ENCODE measurements around the gene GATD1.
"Not testable (repeated sequence)": the region's sequence is repeated elsewhere in the genome, so short reads cannot be mapped to it uniquely, and the experiment has no call there.

GATD1 gene

GRCh38 chr11:763073-763463, 14.2 kb downstream of the GATD1 start:
- no peak for DNase-seq (ENCODE audit: low read depth)

DNA sequence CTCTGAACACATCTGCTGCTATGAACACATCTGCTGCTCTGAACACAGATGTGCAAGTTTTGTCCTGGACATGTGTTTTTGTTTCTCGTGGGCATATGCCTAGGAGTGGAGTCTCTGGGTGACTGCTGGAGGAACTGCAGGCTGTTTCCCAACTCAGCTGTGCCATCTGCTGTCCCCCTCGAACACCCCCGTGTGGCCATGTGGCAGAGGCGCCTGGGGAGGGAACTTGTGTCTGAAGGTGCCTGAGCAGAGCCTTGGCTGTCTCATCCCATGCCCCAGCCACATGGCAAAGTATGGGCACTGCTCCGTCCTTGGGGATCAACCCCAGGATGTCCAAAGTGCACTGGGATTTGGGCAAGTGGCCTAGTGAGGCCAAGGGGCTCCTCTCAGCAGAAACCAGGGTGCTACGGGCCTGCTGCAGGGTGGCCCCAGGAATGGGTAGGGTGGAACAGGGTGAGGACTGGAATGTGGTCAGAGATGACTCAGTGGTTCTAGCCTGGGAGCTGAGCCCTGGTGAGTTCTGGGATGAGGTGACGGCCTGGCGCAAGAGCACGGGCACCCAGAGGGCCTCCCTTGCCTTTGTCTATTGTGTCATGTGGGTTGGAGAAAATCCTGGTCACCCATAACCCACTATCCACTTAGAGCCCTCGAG, 14.7 kb downstream of the GATD1 start:
- peak; percentile 76 for DNase-seq (ENCODE audit: low read depth)

- DNase-seq (ENCODE audit: low read depth) = no peak
These were observed 15.7 kb downstream of the GATD1 start for GRCh38 chr11:761526-762108.

- no peak for DNase-seq (ENCODE audit: low read depth)
These were observed 17.1 kb downstream of the GATD1 start for GRCh38 chr11:760236-760635.

- no peak for DNase-seq (ENCODE audit: low read depth)
These were observed 27.6 kb downstream of the GATD1 start for GRCh38 chr11:749731-750130.

DNA sequence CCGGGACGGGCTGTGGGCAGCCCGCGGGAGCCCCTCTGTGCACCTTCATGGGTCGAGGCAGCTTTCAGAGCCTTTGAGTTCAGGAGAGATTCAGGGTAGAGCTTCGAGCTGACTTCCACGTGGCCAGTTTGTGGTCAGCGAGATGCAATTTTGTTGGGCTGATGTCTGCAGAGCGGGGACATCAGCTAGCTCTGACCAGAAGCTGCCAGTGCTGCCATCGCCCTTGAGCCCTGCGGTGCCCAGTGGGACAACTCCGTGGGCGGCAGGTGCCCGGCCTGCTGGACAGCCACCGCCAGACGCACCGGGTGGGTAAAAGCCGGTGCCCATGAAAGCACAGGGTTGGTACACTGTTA, 29.3 kb downstream of the GATD1 start:
- DNase-seq (ENCODE audit: low read depth) = no peak

DNA sequence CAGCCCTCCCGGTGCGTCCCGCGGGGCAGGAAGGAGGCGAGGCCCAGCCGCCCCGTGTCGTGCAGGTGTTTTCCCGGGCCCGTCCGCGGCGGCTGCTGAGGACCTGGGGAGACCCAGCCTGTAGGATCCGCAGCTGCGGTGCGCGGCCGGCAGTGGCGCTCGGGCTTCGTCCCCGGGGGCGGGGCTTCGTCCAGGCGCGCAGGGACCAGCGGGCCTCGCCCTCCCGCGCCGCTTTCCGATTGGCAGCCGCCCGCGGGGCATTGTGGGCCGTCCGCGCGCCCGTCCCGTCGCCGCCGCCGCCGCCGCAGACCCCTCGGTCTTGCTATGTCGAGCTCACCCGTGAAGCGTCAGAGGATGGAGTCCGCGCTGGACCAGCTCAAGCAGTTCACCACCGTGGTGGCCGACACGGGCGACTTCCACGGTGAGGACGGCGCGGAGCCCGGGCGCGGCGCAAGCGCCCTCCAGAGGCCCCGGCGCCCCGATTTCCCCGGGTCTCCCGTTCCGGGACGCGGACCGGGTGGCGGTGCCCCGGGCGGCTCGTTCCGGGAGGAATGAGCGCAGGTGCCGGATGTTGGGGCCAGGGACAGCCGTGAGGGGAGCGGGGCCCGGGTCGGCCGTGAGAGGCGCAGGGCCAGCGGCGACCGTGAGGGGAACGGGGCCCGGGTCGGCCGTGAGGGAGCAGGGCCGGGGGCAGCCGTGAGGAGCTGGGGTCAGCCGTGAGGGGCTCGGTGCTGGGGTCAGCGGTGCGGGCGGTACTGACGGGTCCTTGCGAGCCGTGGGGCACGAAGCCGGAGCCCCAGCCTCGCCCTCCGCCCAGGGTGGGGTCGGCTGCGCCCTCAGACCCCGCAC, 29.9 kb downstream of the GATD1 start, which contains the start of gene TALDO1:
TALDO1 (plus strand) TSS at position 307 of the 849 bp plus-strand sequence; CDS start at position 325, 18 bp downstream.
- DNase-seq (ENCODE audit: low read depth) = peak; percentile 56

DNA sequence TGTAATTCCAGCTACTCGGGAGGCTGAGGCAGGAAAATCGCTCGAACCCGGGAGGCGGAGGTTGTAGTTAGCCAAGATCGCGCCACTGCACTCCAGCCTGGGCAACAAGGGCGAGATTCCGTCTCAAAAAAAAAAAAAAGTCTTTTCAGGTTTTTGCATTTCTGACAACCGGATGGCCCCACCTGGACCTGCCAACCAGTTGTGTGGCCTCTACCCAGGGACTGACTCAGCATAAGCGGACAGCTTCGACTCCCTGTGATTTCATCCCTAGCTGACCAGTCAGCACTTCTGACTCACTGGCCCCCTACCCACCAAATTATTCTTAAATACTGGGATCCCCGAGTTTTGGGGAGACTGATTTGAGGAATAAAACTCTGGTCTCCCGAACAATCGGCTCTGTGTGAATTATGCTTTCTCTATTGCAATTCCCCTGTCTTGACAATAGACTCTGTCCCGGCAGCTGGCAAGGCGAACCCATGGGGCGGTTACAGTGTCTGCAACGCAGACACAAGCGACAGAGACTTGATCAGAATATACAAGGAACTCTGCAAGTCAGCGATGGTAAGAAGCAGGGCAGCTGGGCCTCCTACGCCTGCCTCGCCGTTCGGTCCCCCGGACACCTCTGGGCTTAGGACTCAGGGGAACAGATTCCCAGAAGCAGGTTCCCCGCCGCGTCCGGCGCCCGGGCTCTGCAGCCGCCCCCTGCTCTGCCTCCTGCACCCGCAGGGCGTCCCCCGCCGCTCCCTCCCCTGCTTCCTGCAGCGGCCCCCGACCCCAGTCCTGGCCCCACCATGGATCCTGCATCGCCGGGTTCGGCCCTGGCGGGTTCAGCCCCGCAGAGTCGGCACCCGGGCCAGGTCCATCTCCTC, 30.8 kb downstream of the GATD1 start:
- DNase-seq (ENCODE audit: low read depth) = no peak

- no peak for DNase-seq (ENCODE audit: low read depth)
These were observed 31.9 kb downstream of the GATD1 start for GRCh38 chr11:745428-745827.

GRCh38 chr11:742571-743201, 34.6 kb downstream of the GATD1 start:
- DNase-seq (ENCODE audit: low read depth) = no peak

GRCh38 chr11:742156-742546, 35.1 kb downstream of the GATD1 start:
- DNase-seq (ENCODE audit: low read depth) = no peak

- not testable (repeated sequence) for DNase-seq (ENCODE audit: low read depth)
These were observed 39.4 kb downstream of the GATD1 start for GRCh38 chr11:737899-738298.

- DNase-seq (ENCODE audit: low read depth) = no peak
These were observed 39.9 kb downstream of the GATD1 start for GRCh38 chr11:737366-737765.

DNA sequence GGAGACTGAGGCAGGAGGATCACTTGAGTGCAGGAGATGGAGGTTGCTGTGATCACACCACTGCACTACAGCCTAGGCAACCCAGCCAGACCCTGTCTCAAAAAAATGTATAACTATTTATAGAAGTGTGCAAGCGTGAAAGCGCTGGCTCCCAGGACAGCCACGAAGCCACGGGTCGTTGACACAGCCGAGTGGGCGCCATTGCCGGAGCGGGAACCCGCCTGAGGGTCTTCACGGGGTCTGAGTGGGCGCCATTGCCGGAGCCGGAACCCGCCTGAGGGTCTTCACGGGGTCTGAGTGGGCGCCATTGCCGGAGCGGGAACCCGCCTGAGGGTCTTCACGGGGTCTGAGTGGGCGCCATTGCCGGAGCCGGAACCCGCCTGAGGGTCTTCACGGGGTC, 42.7 kb downstream of the GATD1 start:
- not testable (repeated sequence) for DNase-seq (ENCODE audit: low read depth)

- no peak for DNase-seq (ENCODE audit: low read depth)
These were observed 44.2 kb downstream of the GATD1 start for GRCh38 chr11:733072-733471.

DNA sequence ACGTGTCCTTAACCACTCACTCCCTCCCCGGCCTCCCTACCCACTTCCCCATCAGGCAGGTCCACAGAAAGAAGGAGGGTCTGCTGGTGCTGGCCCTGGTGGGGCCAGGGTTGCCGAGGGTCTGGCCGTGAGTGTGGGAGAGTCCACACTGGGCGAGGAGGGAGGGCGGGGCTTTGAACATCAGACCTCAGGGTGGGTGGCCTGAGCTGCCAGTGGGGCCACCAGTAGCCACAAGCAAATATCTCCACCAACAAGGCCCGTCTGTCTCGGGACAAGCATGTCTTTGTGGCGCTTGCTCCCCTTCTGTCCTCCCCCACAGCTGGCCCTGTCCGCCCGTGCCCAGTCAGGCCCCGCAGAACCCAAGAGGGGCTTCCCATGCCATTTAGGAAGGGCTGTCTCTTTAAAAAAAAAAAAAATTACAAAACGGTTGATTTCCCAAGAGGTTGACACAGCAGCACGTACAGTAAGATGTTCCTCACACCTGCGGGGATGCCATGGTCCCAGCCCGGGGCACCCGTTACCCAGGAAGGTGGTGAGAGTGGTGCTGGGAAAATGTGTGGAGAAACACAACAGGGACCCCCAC, 47.7 kb downstream of the GATD1 start:
- no peak for DNase-seq (ENCODE audit: low read depth)

DNA sequence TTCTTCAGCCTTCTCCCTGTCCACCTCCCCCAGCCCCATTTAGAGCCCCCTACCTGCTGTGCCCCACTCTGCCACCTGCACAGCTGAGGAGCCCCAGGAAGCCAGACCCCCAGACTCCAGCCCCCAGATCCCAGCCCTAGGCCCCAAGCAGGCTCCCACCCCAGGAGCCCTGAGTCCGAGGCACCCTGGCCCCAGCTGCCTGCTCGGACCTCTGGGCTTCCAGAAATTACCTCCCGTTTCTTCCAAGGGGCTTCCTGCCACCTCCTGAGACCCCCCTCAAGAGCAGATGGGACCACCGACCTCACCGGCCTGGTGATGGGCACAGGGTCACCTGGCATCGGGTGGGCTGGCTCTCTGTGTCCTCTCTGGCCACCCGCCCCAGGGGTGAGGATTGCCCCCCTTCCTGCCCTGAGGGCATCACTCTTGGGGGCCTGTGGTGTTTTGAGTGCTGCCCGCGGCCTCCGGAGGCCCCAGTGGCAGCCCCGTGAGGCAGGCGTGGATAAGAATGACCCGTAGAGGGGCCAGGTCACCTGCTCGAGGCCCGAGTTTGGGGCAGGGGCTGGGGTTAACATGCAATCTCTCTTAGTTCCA, 48.3 kb downstream of the GATD1 start:
- no peak for DNase-seq (ENCODE audit: low read depth)

GRCh38 chr11:727859-728748, 49.2 kb downstream of the GATD1 start:
- DNase-seq (ENCODE audit: low read depth) = peak; percentile 89

DNA sequence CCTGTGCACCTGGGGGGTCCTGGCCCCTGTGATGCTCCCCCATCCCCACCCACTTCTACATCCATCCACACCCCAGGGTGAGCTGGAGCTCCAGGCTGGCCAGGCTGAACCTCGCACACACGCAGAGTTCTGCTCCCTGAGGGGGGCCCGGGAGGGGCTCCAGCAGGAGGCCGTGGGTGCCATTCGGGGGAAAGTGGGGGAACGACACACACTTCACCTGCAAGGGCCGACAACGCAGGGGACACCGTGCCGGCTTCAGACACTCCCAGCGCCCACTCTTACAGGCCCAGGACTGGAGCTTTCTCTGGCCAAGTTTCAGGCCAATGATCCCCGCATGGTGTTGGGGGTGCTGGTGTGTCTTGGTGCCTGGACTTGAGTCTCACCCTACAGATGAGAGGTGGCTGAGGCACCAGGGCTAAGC, 50.0 kb downstream of the GATD1 start:
- DNase-seq (ENCODE audit: low read depth) = no peak

All from HS-27A (cell line).